HG03520 (cell line): ENCODE results near the gene ATP2B2.

Source experiments
- ATAC-seq: cut with Tn5 transposase; IDR thresholded peaks from one replicate; pipeline ENCODE4 v1.9.1; 2021; ENCODE audit warnings: mild to moderate bottlenecking, moderate library complexity; ENCODE audit not compliant: unreplicated experiment

ATP2B2 gene

GRCh38 chr3:10350324-10350985, 154.9 kb downstream of the ATP2B2 start:
- ATAC-seq = no peak

DNA sequence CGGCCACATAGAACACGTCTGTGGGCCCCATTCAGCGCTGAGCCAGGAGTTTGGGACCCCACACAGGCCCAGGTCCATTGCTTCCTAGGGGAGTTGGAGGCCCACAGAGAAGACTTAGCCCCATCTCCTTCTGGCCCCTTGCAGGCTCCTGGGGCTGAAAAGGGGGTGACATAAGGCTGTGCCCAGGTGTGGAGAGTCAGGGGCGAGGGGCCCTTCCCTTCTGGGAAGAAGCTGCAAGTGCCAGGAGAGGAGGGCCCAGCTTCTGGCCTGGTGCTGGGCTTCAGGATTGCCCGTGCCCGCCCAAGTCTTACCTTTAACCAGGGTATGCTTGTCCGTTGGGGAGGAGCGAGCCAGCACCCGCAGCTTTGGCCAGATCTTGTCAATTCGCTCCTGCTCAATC, 155.6 kb downstream of the ATP2B2 start:
- ATAC-seq = no peak

GRCh38 chr3:10348404-10348721, 157.0 kb downstream of the ATP2B2 start:
- ATAC-seq = no peak

- ATAC-seq = no peak
Observed at GRCh38 chr3:10347648-10348403, 157.6 kb downstream of the ATP2B2 start.

- ATAC-seq = no peak
Observed at GRCh38 chr3:10345911-10346310, 159.5 kb downstream of the ATP2B2 start.

DNA sequence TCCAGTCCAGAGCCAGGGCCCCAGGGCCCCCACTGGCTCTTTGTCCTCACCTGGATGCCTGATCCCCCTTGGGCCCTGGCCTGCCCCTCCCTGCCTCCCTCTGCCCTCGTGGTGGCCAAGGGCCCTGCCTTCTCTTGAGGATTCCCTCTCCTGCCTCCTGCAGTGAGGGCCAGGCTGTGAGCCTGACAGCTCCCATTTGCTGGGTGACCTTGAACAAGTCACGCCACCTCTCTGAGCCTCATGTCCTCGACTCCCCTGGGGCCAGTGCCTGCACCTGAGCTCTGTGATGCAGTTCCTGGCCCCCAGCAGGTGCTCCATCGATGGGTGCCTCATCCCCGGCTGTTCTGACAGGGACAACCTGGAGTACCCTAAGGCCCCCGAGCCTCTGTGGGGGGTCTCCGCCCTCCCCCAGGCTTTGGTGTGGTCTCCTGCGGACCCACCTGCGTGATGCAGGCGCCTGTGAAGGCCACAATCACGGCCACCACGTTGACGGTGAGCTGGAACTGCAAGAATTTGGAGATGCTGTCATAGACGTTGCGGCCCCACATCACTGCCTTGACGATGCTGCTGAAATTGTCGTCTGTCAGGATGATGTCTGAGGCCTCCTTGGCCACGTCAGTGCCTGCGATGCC, 160.3 kb downstream of the ATP2B2 start:
- ATAC-seq = no peak

DNA sequence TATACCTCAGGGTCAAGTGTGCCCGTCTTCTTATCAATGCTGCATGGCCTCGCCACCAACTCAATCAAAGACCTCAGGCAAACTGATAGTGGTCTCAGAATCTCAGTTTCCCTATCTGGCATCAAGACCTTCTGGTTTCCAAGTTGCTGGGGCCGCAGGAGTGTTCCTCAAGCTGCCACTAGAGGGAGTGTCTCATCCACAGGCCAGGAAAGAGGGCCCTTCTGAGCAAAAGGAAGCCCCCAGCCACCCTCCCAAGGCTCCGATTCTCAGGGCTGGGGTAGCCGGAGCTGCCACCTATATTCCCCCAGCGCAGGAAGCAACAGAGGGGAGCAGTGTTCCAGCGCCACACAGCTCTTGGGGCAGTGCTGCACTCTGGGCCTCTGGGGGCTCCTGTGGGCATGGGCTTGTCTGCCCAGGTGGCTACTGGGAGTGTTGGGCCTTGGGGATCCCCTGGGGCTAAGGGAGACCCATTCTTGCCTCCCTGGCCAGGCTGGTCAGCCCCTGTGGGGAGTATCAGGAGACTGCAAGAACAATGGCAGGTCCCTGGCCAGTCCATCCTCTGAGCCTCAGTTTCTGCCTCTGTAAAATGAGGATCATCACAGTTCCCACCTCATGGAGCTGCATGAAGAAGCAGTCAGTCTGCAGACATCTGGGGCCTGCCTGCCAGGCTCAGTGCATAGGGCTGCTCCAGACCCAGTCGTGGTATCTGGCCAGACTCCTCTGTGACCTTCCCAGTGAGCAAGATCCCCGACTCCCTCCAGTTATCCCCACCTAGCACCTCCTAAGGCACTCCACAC, 161.0 kb downstream of the ATP2B2 start:
- ATAC-seq = no peak

DNA sequence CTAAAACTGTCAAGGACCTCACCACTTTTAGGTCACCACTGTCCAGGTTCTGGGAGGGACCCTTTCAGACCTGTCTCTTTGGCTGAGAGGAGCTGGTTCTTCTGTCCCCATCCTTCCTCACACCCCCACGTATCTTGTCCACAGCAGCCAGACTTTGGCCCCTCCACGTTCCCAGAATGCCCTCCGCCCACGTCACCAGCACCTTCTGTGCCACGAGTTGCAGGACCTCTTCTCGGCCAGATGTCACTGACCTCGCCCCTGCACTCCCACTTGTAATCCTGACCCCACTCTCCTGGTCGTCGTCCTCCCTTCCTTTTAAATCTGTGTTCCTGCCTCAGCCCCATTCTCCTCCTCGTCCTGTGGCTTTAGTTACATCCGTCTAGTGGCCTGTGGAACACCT, 161.9 kb downstream of the ATP2B2 start:
- no peak for ATAC-seq

GRCh38 chr3:10342781-10343180, 162.6 kb downstream of the ATP2B2 start:
- no peak for ATAC-seq

GRCh38 chr3:10341901-10342398, 163.4 kb downstream of the ATP2B2 start:
- no peak for ATAC-seq

GRCh38 chr3:10340476-10340875, 164.9 kb downstream of the ATP2B2 start:
- no peak for ATAC-seq

GRCh38 chr3:10340046-10340445, 165.3 kb downstream of the ATP2B2 start:
- ATAC-seq = no peak

GRCh38 chr3:10339376-10339955, 165.9 kb downstream of the ATP2B2 start:
- ATAC-seq = no peak

GRCh38 chr3:10338591-10339353, 166.6 kb downstream of the ATP2B2 start:
- ATAC-seq = no peak

DNA sequence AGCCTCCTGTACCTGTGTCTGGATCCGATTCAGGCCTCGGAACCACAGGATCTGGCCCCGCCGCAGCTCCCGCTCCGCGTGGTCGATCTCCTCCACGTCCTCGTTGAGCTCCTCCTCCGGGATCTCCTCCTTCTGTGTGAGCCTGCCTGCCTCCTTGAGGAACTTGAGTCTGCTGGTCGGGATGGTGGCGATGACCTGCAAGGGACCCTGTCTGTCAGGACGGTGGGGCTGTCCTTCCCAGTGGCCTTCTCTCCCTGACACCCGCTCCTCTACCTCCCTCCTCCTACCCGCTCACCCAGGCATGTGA, 167.3 kb downstream of the ATP2B2 start:
- no peak for ATAC-seq

- no peak for ATAC-seq
Observed at GRCh38 chr3:10337323-10338163, 167.8 kb downstream of the ATP2B2 start.

DNA sequence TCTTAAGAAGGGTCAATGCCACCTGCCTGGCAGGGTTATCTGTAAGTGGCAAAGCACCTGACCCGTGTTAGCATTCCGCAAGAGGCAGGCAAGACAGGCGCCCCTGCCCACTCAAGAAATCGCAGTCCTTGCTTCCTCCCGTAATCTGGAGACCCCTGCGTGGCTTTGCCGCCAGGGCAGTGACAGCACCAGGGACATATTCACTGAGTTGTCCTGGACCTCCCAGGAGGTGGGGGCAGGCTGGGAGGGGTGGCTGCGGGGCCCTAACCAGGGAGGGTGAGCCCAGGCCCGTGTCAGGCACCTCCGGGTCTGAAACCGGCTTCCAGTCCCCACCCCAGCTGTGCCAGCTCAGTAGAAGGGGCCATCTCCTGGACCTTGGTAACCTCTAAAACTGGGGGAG, 168.6 kb downstream of the ATP2B2 start:
- ATAC-seq = no peak

DNA sequence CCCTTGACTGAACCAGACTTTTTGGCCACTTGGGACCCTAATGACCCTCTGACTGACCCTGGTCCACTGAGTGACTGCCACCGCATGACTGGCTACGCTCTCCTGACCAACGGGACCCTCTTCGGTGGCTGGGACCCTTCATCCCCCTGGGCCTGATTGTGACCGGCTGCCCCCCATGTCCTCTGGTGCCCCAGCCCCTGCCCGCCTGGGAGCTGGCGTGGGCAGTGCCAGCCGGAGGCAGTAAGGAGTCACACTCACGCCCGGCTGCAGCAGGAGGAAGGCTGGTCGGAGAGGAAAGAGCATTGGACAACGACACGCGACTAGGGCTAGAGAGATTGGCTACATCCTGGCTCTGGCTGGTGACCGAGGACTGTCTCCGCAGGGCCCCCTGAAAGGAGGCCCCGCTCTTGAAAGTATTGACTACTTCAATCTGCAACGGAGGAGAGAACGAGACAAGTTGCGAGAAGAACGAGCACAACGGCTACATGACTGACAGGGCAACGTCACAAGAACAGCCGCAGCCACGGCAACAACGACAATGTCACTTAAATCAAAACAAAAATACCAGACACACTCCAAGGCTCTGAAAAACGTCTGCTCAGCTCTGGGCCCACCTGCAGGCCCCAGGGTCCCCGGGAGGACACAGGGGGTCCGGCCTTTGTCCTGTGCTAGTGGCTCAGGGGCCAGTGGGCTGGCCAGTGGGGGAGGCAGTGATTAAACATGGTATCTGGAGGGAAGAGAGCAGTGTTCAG, 169.3 kb downstream of the ATP2B2 start:
- ATAC-seq = no peak
